ENCODE data around the gene GLI1.

GLI1 gene

DNA sequence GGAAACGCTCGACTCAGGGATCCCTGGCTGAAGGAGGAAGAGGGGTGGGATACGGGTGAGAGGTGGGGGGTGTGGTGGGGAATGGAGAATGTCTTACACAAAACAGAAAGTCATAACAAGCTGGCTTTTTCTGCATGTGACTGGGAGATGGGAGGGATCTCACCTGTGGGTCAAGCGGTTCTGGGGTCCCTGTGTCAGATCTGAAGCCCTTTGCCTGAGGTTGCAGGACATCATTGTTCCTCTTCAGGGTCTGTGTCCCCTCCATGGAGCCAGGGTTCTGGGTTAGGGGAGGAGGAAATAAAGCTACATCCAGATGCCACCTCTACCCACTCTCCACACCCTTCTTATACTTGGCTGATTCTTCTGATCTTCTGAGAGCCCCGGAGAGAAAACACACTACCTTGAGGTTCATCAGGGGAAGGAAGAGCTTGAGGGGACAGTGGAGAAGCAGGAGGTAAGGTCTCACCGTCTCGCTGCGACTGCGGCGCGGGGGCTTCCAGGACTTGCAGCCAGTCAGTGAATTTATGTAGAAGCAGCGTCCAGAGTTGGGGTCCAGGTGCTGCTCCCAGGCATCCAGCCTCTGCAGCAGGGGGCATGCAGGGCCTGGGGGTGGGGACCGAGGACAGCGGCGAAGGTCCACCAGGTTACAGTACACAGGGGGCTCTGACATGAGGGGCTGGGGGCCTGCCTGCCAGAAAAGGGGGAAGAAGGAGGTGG lies 17.6 kb downstream of the GLI1 start:
- Mint-ChIP-seq H3K4me3 (peak overlapping the region; percentile 99), H3K9me3 (no peaks in the 10 kb centered on the region), H3K27me3 (no peaks in the 10 kb centered on the region), H3K27ac (peak overlapping the region; percentile 99), H3K4me1 (peaks cover 75% of the 10 kb centered on the region), H3K36me3 (peaks cover 42% of the 10 kb centered on the region)
- peak; percentile 39 for DNase-seq
- CTCF ChIA-PET = interaction anchor here (0.6 to 6.2 kb wide), 16 partner anchors 9 to 138 kb away, joined by 3 to 67 read pairs (median 4); partner anchors contain the start of genes GLI1, INHBE and MARS1

DNA sequence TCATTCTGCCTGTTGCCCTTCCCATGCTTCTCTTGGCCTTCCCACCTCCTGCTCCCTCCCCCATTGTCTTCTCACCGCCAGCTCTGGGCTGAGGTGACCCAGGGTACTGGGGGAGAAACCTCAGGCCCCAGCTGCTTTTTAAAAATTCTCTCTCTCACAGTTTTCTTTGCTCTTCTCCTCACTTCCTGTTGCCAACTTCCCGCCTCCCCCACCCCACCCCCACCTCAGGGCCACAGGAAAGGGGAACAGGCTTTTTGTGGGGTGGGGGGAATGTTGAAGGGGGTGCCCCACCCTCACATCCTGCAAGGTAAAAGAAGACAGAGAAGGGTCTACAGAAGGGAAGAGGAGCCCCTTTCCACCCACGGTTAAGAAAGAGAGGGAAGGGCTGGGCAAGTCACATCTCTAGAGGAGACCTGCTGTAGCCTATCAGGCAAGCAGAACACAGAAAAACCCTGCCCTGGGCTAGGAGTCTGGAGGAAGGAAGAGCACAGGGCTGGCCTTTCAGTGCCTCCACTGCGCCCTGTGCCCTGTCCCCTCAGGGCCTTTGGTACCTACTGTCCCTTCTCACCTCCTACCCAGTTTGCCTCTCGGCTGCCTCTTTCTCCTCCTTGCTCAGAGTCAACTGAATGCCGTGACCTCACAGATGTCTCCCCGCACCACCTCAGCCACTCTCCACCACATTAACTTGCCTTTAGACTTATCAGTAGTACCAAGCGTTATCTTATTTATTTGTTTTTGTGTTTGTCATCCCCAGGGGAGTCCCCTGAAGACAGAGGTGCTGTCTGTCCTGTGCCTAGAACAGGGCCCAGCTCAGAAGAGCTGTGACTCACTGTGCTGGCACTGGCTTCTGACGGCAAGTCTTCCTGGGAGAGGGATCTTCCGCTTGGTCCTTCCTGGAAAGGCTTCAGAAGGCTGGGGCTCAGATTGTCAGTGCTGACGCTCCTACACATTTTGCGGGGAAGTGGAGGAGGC lies 18.4 kb downstream of the GLI1 start:
- CTCF ChIA-PET = interaction anchor here (0.9 to 6.2 kb wide), 9 partner anchors 8 to 106 kb away, joined by 3 to 67 read pairs (median 6); partner anchors contain the start of genes GLI1 and MARS1
- Mint-ChIP-seq H3K27me3 (no peaks in the 10 kb centered on the region), H3K27ac (peak overlapping the region; percentile 99), H3K4me1 (peaks cover 69% of the 10 kb centered on the region), H3K36me3 (peaks cover 34% of the 10 kb centered on the region), H3K4me3 (peak overlapping the region; percentile 99), H3K9me3 (no peaks in the 10 kb centered on the region)
- DNase-seq = peak; percentile 66

DNA sequence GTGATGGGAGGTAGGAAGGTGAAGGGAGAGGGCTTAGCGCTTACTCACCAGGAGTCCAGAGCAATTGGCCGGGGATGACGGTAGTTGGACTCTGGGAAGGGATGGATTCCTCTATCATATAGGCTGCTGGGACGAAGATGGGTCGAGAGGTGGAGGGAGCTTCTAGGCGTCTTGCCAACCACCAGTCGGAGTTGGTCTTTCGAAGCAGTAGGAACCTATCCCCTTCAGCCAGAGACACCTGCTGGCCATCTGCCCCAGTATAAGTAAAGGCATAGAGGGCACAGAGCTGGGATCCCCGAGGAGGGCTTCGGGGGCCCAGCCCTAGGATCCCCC lies 19.4 kb downstream of the GLI1 start:
- Mint-ChIP-seq H3K36me3 (peaks cover 27% of the 10 kb centered on the region), H3K27ac (peak overlapping the region; percentile 99), H3K4me3 (peak overlapping the region; percentile 99), H3K4me1 (peaks cover 61% of the 10 kb centered on the region), H3K27me3 (no peaks in the 10 kb centered on the region), H3K9me3 (no peaks in the 10 kb centered on the region)
- peak; percentile 26 for DNase-seq
- CTCF ChIA-PET = interaction anchor here (1.1 to 6.2 kb wide), 5 partner anchors 8 to 49 kb away, joined by 3 to 67 read pairs (median 6); no protein-coding TSS in a partner anchor

DNA sequence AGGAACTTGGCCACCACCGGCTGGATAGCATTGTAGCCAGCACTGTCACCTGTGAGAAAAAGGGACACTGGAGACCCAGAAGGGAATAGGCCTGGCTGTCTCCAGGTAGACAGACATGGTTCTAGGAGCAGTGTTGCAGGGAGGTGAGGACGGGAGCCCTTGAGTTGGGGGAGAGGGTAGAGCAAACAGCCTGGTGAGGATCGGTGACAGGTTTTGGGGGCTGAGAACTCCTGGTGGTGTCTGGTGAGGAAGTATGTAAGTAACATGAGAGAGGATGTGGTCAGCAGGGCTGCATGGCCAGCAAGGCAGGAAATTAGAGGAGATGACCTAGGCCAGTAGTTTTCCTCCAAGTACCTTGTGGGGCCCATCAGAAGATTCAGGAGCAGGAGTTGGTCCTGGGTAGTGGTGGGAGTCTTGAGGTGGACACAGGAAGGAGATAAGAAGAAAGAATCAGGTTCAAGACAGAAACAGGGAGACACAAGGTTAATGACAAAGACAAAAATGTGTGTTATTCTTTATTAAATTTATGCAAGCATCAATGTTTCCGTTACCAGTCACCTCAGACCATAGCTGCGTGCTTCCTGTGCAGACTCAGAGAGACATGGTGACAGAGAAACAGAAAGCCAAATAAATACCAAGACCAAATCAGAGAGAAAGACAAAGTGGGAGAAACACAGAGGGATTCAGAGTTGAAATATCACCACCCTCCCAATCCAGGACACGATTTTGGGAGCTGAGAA lies 20.0 kb downstream of the GLI1 start, which contains the start of gene ARHGAP9:
Gene ARHGAP9 (minus strand): TSS at position 491 of the 740 bp plus-strand sequence. CDS start 460 bp downstream, at position 31.
- DNase-seq = peak; percentile 73
- Mint-ChIP-seq H3K4me1 (peaks cover 56% of the 10 kb centered on the region), H3K36me3 (peaks cover 22% of the 10 kb centered on the region), H3K9me3 (no peaks in the 10 kb centered on the region), H3K4me3 (peak within 1 kb of the TSS; percentile 99), H3K27me3 (no peaks in the 10 kb centered on the region), H3K27ac (peak within 1 kb of the TSS; percentile 99)
- CTCF ChIA-PET = interaction anchor here (0.9 to 6.2 kb wide), 5 partner anchors 8 to 24 kb away, joined by 3 to 67 read pairs (median 6); no protein-coding TSS in a partner anchor

DNA sequence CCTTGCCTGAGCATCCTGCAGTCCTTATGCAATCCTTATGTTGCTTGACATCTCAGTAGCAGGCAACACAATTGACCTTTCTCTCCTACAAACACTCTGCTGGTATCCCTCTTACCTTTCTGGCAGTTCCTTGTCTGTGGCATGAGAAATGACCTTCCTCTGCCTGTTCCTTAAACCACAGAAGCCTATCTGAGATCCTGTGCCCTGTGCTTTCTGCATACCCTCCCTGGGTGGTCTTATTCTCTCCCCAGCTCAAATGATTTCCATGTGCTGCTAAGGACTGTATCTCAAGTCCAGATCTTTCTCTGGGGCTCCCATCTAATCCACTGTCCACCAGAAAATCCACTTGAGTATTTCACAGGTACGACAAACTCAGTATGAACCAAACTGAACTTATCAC lies 22.1 kb downstream of the GLI1 start:
- H3K4me1 Mint-ChIP-seq = peaks cover 42% of the 10 kb centered on the region

DNA sequence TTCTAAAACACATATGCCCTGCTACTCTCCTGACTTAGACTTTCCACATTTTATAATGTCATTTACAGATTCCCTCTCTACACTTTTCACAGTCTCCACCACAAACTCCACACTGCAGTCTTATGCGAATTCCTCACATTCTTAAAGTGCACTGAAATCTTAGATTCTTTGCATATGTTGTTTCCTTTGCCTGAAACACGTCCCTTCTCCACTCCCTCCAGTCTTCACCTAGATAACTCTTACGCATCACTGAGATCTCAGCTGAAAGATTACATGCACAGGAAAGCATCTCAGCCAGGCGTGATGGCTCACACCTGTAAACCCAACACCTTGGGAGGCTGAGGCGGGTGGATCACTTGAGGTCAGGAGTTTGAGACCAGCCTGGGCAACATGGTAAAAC lies 23.9 kb downstream of the GLI1 start:
- Mint-ChIP-seq H3K36me3 (peaks cover 7% of the 10 kb centered on the region), H3K27ac (no peak overlapping the region), H3K27me3 (no peaks in the 10 kb centered on the region), H3K4me1 (peaks cover 43% of the 10 kb centered on the region), H3K4me3 (no peak overlapping the region), H3K9me3 (no peaks in the 10 kb centered on the region)
- no peak for DNase-seq
- CTCF ChIA-PET = no interaction called here

More for the DNA sequence above, 22.1 kb downstream of the GLI1 start:
- H3K27me3 Mint-ChIP-seq = no peaks in the 10 kb centered on the region
- DNase-seq = no peak
- no peak overlapping the region for H3K4me3 Mint-ChIP-seq
- peak overlapping the region; percentile 76 for H3K27ac Mint-ChIP-seq
- CTCF ChIA-PET = no interaction called here
- no peaks in the 10 kb centered on the region for H3K9me3 Mint-ChIP-seq
- peaks cover 8% of the 10 kb centered on the region for H3K36me3 Mint-ChIP-seq

DNA sequence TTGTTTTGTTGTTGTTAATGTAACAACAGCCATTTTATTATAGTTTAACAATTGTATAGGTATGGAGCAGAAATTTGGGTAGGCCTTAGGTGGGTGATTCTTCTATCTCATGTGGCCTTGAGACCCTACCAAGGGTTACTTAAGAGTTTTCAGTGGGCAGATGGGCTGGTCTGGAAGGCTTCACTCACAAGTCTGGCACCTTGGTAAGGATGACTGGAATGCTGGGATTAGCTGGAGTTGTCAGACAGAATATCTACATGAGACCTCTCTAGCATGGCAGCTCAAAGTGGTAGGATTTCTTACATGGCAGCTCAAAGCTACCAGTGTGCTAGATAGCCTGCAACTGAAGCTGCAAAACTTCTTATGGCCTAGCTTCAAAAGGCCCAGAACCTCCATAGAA lies 26.1 kb downstream of the GLI1 start:
- H3K36me3 Mint-ChIP-seq = peaks cover 23% of the 10 kb centered on the region
- H3K4me3 Mint-ChIP-seq = no peak overlapping the region
- no peaks in the 10 kb centered on the region for H3K27me3 Mint-ChIP-seq
- no peak for DNase-seq
- H3K9me3 Mint-ChIP-seq = no peaks in the 10 kb centered on the region
- H3K27ac Mint-ChIP-seq = no peak overlapping the region
- CTCF ChIA-PET = interaction anchor here (0.9 to 2.2 kb wide), 2 partner anchors 9 to 34 kb away, joined by 3 to 13 read pairs; no protein-coding TSS in a partner anchor
- H3K4me1 Mint-ChIP-seq = peaks cover 35% of the 10 kb centered on the region

DNA sequence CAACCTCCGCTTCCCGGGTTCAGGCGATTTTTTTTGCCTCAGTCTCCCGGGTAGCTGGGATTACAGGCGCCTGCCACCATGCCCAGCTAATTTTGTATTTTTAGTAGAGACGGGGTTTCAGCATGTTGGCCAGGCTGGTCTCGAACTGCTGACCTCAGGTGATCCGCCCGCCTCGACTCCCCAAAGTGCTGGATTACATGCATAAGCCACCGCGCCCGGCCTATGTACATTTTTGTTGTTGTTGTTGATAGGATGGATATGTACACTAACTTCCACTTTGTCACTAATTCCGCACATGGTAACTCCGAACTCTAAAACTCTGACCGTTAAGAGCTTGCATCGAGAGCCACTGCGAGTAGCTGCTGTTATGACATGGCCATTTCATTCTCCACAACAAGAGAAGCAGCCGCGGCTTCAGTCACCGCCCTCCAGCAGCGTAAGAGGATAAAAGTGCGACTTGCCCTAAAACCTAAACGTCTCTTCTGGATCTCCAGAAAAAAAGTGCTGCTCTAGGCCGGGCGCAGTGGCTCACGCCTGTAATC lies 27.5 kb downstream of the GLI1 start:
- DNase-seq = no peak
- H3K36me3 Mint-ChIP-seq = peaks cover 29% of the 10 kb centered on the region
- H3K27ac Mint-ChIP-seq = peak overlapping the region; percentile 90
- H3K27me3 Mint-ChIP-seq = no peaks in the 10 kb centered on the region
- H3K4me3 Mint-ChIP-seq = peak overlapping the region; percentile 83
- H3K9me3 Mint-ChIP-seq = no peaks in the 10 kb centered on the region
- CTCF ChIA-PET = interaction anchor here (1.0 to 2.2 kb wide), 2 partner anchors 8 to 10 kb away, joined by 6 to 13 read pairs; no protein-coding TSS in a partner anchor
- H3K4me1 Mint-ChIP-seq = peaks cover 28% of the 10 kb centered on the region

DNA sequence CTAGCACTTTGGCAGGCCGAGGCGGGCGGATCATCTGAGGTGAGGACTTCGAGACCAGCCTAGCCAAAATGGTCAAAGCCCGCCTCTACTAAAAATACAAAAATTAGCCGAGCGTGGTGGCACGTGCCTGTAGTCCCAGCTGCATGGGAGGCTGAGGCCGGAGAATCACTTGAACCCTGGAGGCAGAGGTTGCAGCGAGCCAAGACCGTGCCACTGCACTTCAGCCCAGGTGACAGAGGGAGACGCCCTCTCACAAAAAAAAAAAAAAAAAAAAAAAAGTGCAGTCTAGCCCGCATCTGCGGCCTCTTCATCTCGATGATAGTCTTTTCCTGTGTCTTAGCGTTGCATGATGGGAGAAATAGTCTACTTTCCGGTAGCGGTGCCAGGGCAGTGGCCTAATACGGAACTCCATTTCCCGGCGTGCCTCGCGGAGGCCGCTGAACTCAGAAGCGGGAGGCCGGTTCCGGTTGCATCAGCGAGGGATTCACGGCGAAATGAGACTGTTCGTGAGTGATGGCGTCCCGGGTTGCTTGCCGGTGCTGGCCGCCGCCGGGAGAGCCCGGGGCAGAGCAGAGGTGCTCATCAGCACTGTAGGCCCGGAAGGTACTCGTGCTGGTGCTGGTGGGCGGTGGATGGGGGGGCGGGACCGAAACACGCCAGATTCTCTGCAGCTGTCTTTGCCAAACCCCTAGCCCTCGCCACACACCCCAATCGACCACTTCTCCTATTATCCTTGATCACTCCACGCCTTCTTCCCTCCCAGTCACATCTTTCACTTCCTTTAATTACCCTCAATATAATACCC lies 28.2 kb downstream of the GLI1 start, which contains the start of gene MARS1:
Gene MARS1 (plus strand): TSS at position 472 of the 805 bp plus-strand sequence. CDS start 23 bp downstream, at position 495.
- no peaks in the 10 kb centered on the region for H3K9me3 Mint-ChIP-seq
- H3K4me1 Mint-ChIP-seq = peaks cover 31% of the 10 kb centered on the region
- peak; percentile 96 for DNase-seq
- peak within 1 kb of the TSS; percentile 83 for H3K4me3 Mint-ChIP-seq
- H3K27ac Mint-ChIP-seq = peak within 1 kb of the TSS; percentile 90
- peaks cover 33% of the 10 kb centered on the region for H3K36me3 Mint-ChIP-seq
- no peaks in the 10 kb centered on the region for H3K27me3 Mint-ChIP-seq
- CTCF ChIA-PET = interaction anchor here (1.0 to 3.8 kb wide), 3 partner anchors 9 to 11 kb away, joined by 6 to 15 read pairs (median 13); no protein-coding TSS in a partner anchor

DNA sequence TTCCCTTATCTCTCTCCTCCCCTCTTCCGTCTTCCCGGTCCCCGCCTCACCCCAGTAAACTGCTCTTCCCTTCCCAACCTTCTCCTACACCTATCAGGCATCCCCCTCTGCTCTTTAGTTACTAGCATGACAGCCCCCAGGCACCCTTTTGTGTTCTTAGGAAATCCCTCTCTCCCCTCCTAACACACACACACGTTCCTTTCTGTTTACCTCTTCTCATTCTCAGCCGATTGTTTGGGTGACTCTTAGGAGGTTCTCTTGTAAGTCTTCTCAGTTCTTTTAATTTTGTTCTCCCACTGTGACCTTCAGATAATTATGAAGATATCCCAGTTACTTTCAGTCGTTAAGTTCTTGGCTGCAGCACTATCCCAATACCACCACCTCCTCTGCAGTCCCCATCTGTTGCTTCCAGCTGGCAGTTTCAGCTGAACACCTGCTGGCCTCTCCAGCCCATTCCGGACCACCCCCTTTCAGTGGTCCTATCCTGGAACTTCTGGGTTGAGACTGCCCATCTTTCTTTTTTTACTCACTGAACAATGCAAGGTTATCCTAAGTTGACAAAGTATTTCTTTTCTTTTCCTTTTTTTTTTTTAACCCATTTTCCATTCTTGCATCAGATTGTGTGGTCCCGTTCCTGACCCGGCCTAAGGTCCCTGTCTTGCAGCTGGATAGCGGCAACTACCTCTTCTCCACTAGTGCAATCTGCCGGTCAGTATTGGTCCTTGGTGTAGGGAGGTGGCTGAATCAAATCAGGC lies 29.0 kb downstream of the GLI1 start:
- peaks cover 35% of the 10 kb centered on the region for H3K36me3 Mint-ChIP-seq
- CTCF ChIA-PET = interaction anchor here (3.8 kb wide), 1 partner anchor 12 kb away, joined by 15 read pairs; no protein-coding TSS in a partner anchor
- H3K27me3 Mint-ChIP-seq = no peaks in the 10 kb centered on the region
- peaks cover 34% of the 10 kb centered on the region for H3K4me1 Mint-ChIP-seq
- no peaks in the 10 kb centered on the region for H3K9me3 Mint-ChIP-seq
- peak overlapping the region; percentile 90 for H3K27ac Mint-ChIP-seq
- H3K4me3 Mint-ChIP-seq = peak overlapping the region; percentile 83
- no peak for DNase-seq

DNA sequence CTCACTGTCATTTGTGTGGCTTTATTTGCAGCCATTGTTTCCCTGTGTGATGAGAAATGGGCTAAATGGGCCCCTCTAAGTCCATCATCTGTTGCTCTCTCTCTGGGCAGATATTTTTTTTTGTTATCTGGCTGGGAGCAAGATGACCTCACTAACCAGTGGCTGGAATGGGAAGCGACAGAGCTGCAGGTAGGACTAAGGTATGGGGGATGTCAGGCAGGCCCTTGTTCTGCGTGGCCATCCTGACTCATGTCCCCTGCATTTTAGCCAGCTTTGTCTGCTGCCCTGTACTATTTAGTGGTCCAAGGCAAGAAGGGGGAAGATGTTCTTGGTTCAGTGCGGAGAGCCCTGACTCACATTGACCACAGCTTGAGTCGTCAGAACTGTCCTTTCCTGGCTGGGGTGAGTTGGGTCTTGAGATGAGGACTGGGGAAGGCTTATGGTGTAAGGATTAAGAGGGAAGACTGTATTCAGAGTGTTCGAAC lies 29.6 kb downstream of the GLI1 start:
- Mint-ChIP-seq H3K4me1 (peaks cover 34% of the 10 kb centered on the region), H3K27me3 (no peaks in the 10 kb centered on the region), H3K27ac (peak overlapping the region; percentile 90), H3K9me3 (no peaks in the 10 kb centered on the region), H3K4me3 (peak overlapping the region; percentile 83), H3K36me3 (peaks cover 35% of the 10 kb centered on the region)
- CTCF ChIA-PET = interaction anchor here (3.8 kb wide), 1 partner anchor 12 kb away, joined by 15 read pairs; no protein-coding TSS in a partner anchor
- DNase-seq = no peak

DNA sequence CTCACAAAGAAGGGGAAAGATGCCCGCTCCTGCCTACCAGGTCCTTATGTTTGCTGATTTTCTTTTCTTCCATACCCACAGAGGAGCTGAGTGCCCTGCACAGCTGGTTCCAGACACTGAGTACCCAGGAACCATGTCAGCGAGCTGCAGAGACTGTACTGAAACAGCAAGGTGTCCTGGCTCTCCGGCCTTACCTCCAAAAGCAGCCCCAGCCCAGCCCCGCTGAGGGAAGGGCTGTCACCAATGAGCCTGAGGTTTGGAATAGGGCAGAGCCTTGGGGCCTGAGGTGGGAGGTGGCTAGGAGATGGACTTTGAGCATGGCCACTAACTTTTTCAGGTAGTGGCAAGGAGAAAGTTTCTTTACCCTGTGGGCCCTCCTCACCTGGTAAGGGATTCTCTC lies 30.5 kb downstream of the GLI1 start:
- no peak for DNase-seq
- Mint-ChIP-seq H3K36me3 (peaks cover 35% of the 10 kb centered on the region), H3K27me3 (no peaks in the 10 kb centered on the region), H3K4me1 (peaks cover 34% of the 10 kb centered on the region), H3K4me3 (no peak overlapping the region), H3K27ac (peak overlapping the region; percentile 90), H3K9me3 (no peaks in the 10 kb centered on the region)
- CTCF ChIA-PET = interaction anchor here (3.8 kb wide), 1 partner anchor 13 kb away, joined by 15 read pairs; no protein-coding TSS in a partner anchor
